GM12878 (cell line): Measurements from ENCODE around the gene WWP2. TPM values are rescaled to one million over a fixed set of nuclear protein-coding genes. Genes with fewer than 3 reads are reported as not detected.

ENCODE experiments used
- BRCA1 ChIP-seq: IDR thresholded peaks from 2 replicates; pipeline ENCODE4 v1.6.1; 2011; ENCODE audit warnings: low read depth, low read length, improper control_type of control experiment
- E2F8 ChIP-seq: fragments of 450-650 bp; IDR thresholded peaks from 2 replicates; pipeline ENCODE4 v1.6.1; 2018; ENCODE audit warnings: mild to moderate bottlenecking, low read depth, moderate library complexity; ENCODE audit not compliant: partially characterized antibody
- GATAD2B ChIP-seq: fragments of 450-650 bp; conservative IDR thresholded peaks from 2 replicates; pipeline ENCODE4 v1.6.1; 2017; ENCODE audit warnings: low read depth, mild to moderate bottlenecking, moderate library complexity
- HDAC2 ChIP-seq: fragments of 200-600 bp; sonication (generic); IDR thresholded peaks from 2 replicates; pipeline ENCODE4 v1.6.1; 2017
- NR2C2 ChIP-seq: IDR thresholded peaks from 2 replicates; pipeline ENCODE4 v1.6.1; 2011; ENCODE audit warnings: borderline replicate concordance, low read depth; ENCODE audit not compliant: control insufficient read depth, insufficient read length
- RAD21 ChIP-seq: IDR thresholded peaks from 2 replicates; pipeline ENCODE4 v1.6.1; 2011; ENCODE audit warnings: mild to moderate bottlenecking, low read depth, low read length, moderate library complexity; ENCODE audit not compliant: insufficient read depth
- RBBP5 ChIP-seq: fragments of 200-600 bp; sonication (generic); conservative IDR thresholded peaks from 2 replicates; pipeline ENCODE4 v1.6.1; 2016
- RUNX3 ChIP-seq: IDR thresholded peaks from 2 replicates; pipeline ENCODE4 v1.6.1; 2012; ENCODE audit warnings: low read length, inconsistent platforms
- SMAD5 ChIP-seq: IDR thresholded peaks from 2 replicates; pipeline ENCODE4 v1.6.1; 2016; ENCODE audit warnings: antibody characterized with exemption, low read depth
- SMARCA5 ChIP-seq: fragments of 450-650 bp; IDR thresholded peaks from 2 replicates; pipeline ENCODE4 v1.6.1; 2017; ENCODE audit warnings: mild to moderate bottlenecking
- SRF ChIP-seq, 2 experiments: IDR thresholded peaks; 2 replicates each; pipeline ENCODE4 v1.6.1; 2011; ENCODE audit warnings: low read depth in 2 of 2, low read length in 2 of 2, mild to moderate bottlenecking in 1 of 2, moderate library complexity in 1 of 2
- TCF3 ChIP-seq: IDR thresholded peaks from 2 replicates; pipeline ENCODE4 v1.6.1; 2012; ENCODE audit warnings: low read depth, mild to moderate bottlenecking, low read length, borderline replicate concordance; ENCODE audit not compliant: insufficient read depth
- WRNIP1 ChIP-seq: IDR thresholded peaks from 2 replicates; pipeline ENCODE4 v1.6.1; 2011; ENCODE audit warnings: low read depth, low read length, improper control_type of control experiment, borderline replicate concordance
- ZBED1 ChIP-seq: IDR thresholded peaks from 2 replicates; pipeline ENCODE4 v1.6.1; 2016; ENCODE audit warnings: borderline replicate concordance
- ZBTB33 ChIP-seq: fragments of 450-650 bp; IDR thresholded peaks from 2 replicates; pipeline ENCODE4 v1.6.1; 2017; ENCODE audit warnings: mild to moderate bottlenecking
- polyA plus RNA-seq, 11 experiments: library from polyadenylated mRNA; depleted of rRNA in 4 of 11; unstranded in 6 of 11; stranded (reverse) in 5 of 11; fragments of >200 nt; fragmentation: Nextera tagmentation in 4 of 11; fragmentation: Illumina TruSeq in 1 of 11; extraction: Ambion mirVana in 4 of 11; extraction: Trizol in 1 of 11; gene quantifications; 1 replicate in 1 of 11; 2 replicates in 10 of 11; pipeline versions ENCODE4 v1.2.1 to v1.2.3, GENCODE V29; 2011 to 2016; ENCODE audit warnings: inconsistent platforms in 2 of 11, missing spikeins in 2 of 11, low read depth in 1 of 11
- total RNA-seq, 4 experiments: library from RNA; depleted of rRNA in 3 of 4; stranded (reverse); fragments of >200 nt in 3 of 4; fragmentation: Illumina TruSeq in 1 of 4; extraction: Trizol in 1 of 4; gene quantifications; 2 replicates each; pipeline versions ENCODE4 v1.2.1 to v1.2.3, GENCODE V29; 2013 to 2021
- TF ChIP-seq, protein P1 (sequence below): fragments of 450-650 bp; conservative IDR thresholded peaks from 2 replicates; pipeline ENCODE4 v1.6.1; 2017; ENCODE audit warnings: mild to moderate bottlenecking, moderate library complexity
- TF ChIP-seq, protein P2 (sequence below): IDR thresholded peaks from 2 replicates; pipeline ENCODE4 v1.6.1; 2012; ENCODE audit warnings: low read length, inconsistent platforms
- TF ChIP-seq, protein P3 (sequence below): fragments of 450-650 bp; IDR thresholded peaks from 2 replicates; pipeline ENCODE4 v1.6.1; 2017; ENCODE audit warnings: mild to moderate bottlenecking, low read depth, inconsistent platforms; ENCODE audit not compliant: poor library complexity, severe bottlenecking

The WWP2 gene
- total and polyA plus RNA-seq, 10 of the 15 experiments (the other 5 are each of a cell fraction or from before 2014, with no cell fraction given): 2.8 to 47.0 (median 23.8) TPM

GRCh38 chr16:69754469-69755310 lies 7.4 kb upstream of the WWP2 start, which contains the start of gene NOB1 (continued):
- TF ChIP-seq, protein P1, sequence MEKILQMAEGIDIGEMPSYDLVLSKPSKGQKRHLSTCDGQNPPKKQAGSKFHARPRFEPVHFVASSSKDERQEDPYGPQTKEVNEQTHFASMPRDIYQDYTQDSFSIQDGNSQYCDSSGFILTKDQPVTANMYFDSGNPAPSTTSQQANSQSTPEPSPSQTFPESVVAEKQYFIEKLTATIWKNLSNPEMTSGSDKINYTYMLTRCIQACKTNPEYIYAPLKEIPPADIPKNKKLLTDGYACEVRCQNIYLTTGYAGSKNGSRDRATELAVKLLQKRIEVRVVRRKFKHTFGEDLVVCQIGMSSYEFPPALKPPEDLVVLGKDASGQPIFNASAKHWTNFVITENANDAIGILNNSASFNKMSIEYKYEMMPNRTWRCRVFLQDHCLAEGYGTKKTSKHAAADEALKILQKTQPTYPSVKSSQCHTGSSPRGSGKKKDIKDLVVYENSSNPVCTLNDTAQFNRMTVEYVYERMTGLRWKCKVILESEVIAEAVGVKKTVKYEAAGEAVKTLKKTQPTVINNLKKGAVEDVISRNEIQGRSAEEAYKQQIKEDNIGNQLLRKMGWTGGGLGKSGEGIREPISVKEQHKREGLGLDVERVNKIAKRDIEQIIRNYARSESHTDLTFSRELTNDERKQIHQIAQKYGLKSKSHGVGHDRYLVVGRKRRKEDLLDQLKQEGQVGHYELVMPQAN: peak; percentile 89
- no peak for TF ChIP-seq BRCA1
- no peak for TF ChIP-seq NR2C2
- TF ChIP-seq TCF3: no peak
- TF ChIP-seq RUNX3: peak; percentile 72
- TF ChIP-seq GATAD2B: peak; percentile 77
- TF ChIP-seq SMARCA5: peak; percentile 92; the same call in 1 of the 2 replicates
- peak; percentile 73 to 76; a peak in 2 of 4 replicates for TF ChIP-seq SRF (IDR thresholded peaks at IDR 0.05; ENCODE audit: low read depth in 2 of 2, low read length in 2 of 2)
- TF ChIP-seq, protein P2, sequence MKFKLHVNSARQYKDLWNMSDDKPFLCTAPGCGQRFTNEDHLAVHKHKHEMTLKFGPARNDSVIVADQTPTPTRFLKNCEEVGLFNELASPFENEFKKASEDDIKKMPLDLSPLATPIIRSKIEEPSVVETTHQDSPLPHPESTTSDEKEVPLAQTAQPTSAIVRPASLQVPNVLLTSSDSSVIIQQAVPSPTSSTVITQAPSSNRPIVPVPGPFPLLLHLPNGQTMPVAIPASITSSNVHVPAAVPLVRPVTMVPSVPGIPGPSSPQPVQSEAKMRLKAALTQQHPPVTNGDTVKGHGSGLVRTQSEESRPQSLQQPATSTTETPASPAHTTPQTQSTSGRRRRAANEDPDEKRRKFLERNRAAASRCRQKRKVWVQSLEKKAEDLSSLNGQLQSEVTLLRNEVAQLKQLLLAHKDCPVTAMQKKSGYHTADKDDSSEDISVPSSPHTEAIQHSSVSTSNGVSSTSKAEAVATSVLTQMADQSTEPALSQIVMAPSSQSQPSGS: no peak
- no peak for TF ChIP-seq E2F8
- TF ChIP-seq ZBED1: no peak
- TF ChIP-seq, protein P3, sequence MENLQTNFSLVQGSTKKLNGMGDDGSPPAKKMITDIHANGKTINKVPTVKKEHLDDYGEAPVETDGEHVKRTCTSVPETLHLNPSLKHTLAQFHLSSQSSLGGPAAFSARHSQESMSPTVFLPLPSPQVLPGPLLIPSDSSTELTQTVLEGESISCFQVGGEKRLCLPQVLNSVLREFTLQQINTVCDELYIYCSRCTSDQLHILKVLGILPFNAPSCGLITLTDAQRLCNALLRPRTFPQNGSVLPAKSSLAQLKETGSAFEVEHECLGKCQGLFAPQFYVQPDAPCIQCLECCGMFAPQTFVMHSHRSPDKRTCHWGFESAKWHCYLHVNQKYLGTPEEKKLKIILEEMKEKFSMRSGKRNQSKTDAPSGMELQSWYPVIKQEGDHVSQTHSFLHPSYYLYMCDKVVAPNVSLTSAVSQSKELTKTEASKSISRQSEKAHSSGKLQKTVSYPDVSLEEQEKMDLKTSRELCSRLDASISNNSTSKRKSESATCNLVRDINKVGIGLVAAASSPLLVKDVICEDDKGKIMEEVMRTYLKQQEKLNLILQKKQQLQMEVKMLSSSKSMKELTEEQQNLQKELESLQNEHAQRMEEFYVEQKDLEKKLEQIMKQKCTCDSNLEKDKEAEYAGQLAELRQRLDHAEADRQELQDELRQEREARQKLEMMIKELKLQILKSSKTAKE: no peak
- peak; percentile 72 for TF ChIP-seq RAD21
- TF ChIP-seq ZBTB33: no peak
- peak; percentile 93 for TF ChIP-seq SMAD5
- no peak for TF ChIP-seq HDAC2
- TF ChIP-seq WRNIP1: no peak
- TF ChIP-seq RBBP5: no peak
